ENCODE results near the gene CLIC5.

The CLIC5 gene

DNA sequence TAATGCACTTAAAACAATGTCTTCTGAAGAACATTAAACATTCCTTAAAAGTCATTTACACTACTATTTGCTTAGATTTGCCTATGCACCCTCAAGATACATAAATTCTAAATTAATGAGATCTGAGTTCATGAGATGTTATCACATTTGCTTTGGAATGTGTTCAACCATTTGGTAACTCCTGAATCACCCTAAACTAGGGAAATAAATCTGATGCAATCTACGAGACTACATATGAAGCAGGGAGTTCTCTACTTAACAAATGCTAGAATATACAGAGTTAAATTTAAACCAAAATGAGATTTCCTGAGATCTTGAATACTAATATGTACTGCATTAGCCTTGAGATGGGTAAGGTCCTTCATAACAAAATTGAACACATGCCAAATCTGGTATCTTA, 170.1 kb downstream of the CLIC5 start:
- TF ChIP-seq POLR2A (IDR thresholded peaks at IDR 0.05; ENCODE audit: low read length) = no peak
- TF ChIP-seq GATA1 (IDR thresholded peaks at IDR 0.05; ENCODE audit: low read depth, low read length) = no peak

DNA sequence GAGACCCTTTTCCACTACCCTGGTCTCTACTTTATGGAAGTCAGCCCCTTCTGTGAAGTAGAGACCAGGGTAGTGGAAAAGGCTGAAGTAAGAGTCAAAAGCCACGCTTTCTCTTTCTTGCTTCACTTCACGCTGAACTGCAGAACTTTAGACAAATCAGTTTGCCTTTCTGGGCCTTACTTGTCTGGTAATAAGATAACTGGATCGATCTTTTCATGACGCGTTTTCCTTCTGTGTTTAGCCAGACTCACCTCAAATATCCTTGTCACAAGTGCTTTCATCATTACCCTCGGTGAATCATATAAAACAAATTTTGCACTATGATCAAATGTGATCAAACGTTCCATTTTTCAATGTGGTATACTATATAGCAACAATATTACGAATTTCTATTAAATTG, 170.7 kb downstream of the CLIC5 start:
- TF ChIP-seq POLR2A (IDR thresholded peaks at IDR 0.05; ENCODE audit: low read length) = no peak
- TF ChIP-seq GATA1 (IDR thresholded peaks at IDR 0.05; ENCODE audit: low read depth, low read length) = no peak
- DNase-seq = no peak

More for the DNA sequence above, 170.1 kb downstream of the CLIC5 start:
- DNase-seq = no peak

DNA sequence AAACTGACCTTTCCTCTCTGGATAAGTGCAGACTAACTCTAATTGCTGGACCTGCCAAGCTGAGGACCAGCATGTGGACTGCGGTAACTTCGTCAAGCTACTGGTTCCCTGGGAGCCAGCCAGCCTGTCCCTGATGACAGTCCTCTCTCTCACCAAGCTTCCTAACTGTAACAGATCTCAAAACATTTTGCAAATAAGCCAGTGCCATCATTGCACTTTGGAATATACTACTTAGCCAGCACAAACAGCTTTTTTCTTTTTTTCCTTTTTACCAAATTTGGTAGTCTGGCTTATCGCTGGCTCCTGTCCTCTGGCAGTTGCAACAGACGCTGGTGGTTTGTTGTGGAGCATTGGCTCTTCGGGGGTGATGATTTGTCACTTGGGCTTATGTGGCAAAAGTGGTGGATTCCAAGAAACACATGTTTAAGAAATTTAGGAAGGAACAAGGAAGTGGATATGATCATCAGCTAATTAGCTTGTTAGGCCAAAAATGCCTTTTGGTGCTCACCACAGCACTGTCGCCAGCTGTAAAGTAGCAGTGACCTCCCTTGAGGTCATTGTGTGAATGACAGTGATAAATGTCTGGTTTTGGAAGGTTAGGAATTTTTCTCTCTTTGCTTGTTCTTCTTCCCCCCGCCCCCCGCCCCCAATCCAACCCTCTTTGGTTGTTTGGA, 171.7 kb downstream of the CLIC5 start:
- TF ChIP-seq POLR2A (IDR thresholded peaks at IDR 0.05; ENCODE audit: low read length) = no peak
- TF ChIP-seq GATA1 (IDR thresholded peaks at IDR 0.05; ENCODE audit: low read depth, low read length) = no peak
- no peak for DNase-seq

DNA sequence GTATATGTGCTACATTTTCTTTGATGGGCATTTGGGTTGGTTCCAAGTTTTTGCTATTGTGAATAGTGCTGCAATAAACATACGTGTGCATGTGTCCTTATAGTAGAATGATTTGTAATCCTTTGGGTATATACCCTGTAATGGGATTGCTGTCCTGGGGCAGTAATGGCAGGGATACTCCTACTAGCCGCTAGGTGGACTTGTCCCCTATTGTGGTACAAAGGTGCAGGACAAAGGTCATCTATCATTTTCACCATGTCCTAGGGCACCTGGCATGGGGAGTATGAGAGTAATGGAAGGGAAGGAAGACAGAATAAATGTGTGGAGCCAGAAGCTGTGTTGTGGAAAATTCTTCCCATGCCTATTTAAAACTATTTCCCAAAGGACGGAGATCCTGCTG, 174.6 kb downstream of the CLIC5 start:
- DNase-seq = no peak
- TF ChIP-seq GATA1 (IDR thresholded peaks at IDR 0.05; ENCODE audit: low read depth, low read length) = no peak
- TF ChIP-seq POLR2A (IDR thresholded peaks at IDR 0.05; ENCODE audit: low read length) = no peak

DNA sequence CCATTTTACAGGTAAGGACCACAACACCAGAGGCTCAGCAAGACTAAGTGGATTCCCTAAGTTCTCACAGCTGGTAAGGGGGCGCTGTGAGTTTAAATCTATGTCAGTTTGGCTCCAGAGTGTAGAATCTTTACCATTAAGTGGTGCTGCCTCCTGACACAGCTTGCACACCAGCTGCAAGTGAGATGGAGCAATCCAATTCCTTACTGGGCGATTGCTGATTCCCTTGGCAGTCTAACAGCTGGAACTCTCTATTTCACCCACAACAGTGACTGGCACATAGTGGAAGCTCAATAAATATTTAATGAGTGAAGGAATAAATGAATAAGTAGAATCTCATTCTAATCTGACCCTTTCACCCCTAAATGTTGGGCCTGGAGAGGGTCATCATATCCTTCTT, 176.7 kb downstream of the CLIC5 start:
- TF ChIP-seq GATA1 (IDR thresholded peaks at IDR 0.05; ENCODE audit: low read depth, low read length) (no peak), POLR2A (IDR thresholded peaks at IDR 0.05; ENCODE audit: low read length) (no peak)
- DNase-seq = no peak

DNA sequence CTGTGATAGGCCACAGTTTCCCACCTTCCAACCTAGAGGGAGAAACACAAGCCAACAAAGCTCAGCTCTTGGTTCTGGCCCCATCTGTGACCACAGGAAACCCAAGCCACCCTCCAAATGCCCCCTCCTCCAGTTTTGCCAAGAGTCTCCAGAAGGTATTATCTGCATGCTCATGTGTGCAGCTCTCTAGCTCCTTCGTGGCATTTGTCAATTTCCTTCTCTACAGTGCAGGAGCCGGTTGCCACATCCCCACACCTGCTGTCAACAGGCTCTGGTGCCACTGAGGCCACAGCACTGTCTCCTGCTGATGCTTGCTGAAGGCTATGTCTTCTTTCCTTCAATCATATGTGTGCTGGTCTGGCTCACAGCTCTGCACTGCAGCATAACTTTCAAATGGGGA, 177.2 kb downstream of the CLIC5 start:
- no peak for DNase-seq
- TF ChIP-seq GATA1 (IDR thresholded peaks at IDR 0.05; ENCODE audit: low read depth, low read length) = no peak
- TF ChIP-seq POLR2A (IDR thresholded peaks at IDR 0.05; ENCODE audit: low read length) = no peak

DNA sequence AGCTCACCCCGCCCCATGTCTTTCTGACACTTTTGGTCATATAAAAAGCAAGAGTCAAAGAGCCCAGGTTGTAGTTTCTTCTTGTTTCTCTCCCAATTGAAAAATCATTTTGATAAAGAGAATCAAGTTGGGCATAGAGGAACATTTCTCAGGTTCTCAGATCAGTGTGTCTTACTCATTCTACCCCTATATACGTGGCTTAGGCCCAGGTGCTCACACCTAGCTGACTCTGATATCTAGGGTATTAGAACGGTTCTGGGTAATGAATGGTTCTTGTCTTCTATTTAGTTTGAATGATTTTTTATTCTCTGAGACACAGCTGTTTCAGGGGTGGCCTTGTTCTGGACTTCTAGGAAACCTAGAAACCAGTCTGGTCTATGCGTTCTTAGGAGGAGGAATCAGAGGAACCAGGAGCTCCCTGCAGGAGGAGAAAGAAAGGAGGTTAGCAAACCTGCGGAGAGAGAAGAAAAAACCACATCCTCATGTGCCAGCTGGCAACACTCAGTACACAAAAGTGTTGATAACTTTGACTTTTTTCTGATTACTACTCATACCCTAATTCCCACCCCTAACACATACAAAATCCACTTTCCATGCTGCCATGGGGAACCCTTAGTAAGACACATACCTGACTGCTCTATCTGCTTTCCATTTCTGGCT, 178.0 kb downstream of the CLIC5 start:
- TF ChIP-seq POLR2A (IDR thresholded peaks at IDR 0.05; ENCODE audit: low read length) (no peak), GATA1 (IDR thresholded peaks at IDR 0.05; ENCODE audit: low read depth, low read length) (no peak)
- no peak for DNase-seq

DNA sequence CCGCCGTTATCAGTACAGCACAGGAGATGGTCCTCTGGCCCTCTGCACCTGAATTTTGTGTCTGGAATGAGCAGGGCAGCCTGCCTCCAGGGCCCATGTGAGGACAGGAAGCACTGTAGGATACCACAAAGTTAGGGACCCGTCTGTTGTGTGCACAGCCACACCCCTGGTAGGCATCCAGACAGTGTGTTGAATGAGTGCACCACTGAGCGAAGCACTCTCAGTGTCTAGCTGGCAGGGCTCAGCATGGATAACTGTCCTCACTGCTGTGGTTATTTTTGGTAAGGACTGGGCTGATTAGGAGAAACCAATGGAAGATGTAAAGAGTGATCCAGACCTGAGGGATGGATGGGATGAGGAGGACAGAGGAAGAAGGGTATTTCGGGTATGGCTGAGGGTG, 178.7 kb downstream of the CLIC5 start:
- DNase-seq = no peak
- TF ChIP-seq POLR2A (IDR thresholded peaks at IDR 0.05; ENCODE audit: low read length) (no peak), GATA1 (IDR thresholded peaks at IDR 0.05; ENCODE audit: low read depth, low read length) (no peak)

DNA sequence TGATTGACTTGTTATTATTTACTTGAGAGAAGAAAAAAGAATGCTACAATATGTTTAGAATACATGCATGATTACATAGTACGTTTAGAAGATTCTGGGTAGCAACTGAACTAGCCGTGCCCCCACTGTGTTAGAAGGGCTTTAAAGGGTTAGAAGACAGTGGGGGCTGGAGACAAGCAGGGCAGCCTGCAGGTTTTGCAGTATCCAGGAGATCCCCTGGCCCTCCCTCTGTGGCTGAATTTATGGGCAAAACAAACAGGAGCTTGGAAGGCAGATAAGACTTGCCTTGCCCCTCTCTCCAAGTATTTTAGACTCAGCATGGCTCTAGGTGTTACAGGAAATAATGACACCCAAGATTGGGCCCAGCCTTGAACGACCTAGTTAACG, 179.2 kb downstream of the CLIC5 start:
- DNase-seq = no peak

DNA sequence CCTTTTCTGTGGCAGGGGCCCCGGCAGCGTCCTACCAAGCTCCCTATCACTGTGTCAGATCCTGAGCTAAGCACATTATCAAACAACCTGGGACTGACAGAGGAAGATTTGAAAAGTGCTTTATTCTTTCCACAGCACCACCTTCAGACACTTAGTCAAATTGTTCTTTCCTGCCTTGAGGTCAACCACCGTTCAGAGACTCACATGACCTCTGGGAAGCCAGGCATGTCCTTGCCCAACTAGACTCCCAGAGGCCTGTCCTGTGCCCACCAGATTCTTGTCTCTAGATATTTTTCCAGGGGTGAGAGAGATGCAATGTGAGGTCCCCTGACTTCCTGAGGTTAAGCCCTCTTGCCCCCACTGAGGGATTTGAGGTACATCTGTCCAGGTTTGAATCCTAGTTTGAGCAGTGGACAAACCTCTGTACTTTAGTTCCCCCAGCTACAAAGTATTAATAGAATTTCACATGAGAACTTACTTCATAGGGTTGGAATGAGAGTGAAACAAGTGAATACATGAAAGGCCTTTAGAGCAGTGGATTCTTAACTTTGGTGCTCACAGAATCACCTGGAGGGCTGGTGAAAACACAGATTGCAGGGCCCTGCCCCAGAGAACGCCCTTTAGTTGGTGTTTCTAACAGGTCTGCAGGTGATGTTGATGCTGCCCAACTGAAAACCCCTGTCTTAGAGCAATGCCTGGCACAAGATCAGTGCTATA, 179.8 kb downstream of the CLIC5 start:
- TF ChIP-seq GATA1 (IDR thresholded peaks at IDR 0.05; ENCODE audit: low read depth, low read length) = no peak
- no peak for TF ChIP-seq POLR2A (IDR thresholded peaks at IDR 0.05; ENCODE audit: low read length)
- no peak for DNase-seq

More for the DNA sequence above, 179.2 kb downstream of the CLIC5 start:
- TF ChIP-seq GATA1 (IDR thresholded peaks at IDR 0.05; ENCODE audit: low read depth, low read length) (no peak), POLR2A (IDR thresholded peaks at IDR 0.05; ENCODE audit: low read length) (no peak)

DNA sequence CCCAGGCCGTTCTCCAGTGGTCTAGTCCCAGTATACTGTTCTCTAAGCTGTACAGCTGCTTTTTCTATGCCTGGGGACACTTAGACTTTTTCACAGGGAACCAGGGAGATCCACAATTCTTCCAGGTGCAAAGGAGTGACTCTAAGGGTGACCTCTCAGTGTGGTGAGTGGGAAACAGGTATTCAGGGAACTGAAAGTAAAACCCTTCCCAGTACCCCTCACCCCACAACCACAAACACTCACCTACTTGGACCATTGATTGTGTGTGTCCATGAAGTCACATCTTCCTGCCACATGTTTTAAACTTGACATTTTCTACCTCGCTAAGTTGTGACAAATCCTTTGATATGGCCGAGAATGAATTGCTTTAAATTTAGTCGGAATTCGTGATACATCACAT, 183.6 kb downstream of the CLIC5 start:
- DNase-seq = no peak
- no peak for TF ChIP-seq POLR2A (IDR thresholded peaks at IDR 0.05; ENCODE audit: low read length)
- TF ChIP-seq GATA1 (IDR thresholded peaks at IDR 0.05; ENCODE audit: low read depth, low read length) = no peak
